ENCODE results near the gene KCNV2.

The KCNV2 gene

GRCh38 chr9:2717385-2717784 is at the start of gene KCNV2:
Gene KCNV2, plus strand, starts transcription at chr9:2717510. Its CDS starts 230 bp downstream, at chr9:2717740.
- no peaks in the 10 kb centered on the region for H3F3A ChIP-seq (ENCODE audit: insufficient read depth, low read length)
- no peak within 1 kb of the TSS for H3K9ac ChIP-seq (ENCODE audit: low read length)
- no peaks in the 10 kb centered on the region for H4K20me1 ChIP-seq (ENCODE audit: insufficient read depth, low read length)
- TF ChIP-seq EZH2 (optimal IDR thresholded peaks at IDR 0.05; ENCODE audit: low read depth, low read length) (no peak), EZH2phosphoT487 (IDR thresholded peaks at IDR 0.05; ENCODE audit: low read length) (no peak)
- TF ChIP-seq, protein P1, sequence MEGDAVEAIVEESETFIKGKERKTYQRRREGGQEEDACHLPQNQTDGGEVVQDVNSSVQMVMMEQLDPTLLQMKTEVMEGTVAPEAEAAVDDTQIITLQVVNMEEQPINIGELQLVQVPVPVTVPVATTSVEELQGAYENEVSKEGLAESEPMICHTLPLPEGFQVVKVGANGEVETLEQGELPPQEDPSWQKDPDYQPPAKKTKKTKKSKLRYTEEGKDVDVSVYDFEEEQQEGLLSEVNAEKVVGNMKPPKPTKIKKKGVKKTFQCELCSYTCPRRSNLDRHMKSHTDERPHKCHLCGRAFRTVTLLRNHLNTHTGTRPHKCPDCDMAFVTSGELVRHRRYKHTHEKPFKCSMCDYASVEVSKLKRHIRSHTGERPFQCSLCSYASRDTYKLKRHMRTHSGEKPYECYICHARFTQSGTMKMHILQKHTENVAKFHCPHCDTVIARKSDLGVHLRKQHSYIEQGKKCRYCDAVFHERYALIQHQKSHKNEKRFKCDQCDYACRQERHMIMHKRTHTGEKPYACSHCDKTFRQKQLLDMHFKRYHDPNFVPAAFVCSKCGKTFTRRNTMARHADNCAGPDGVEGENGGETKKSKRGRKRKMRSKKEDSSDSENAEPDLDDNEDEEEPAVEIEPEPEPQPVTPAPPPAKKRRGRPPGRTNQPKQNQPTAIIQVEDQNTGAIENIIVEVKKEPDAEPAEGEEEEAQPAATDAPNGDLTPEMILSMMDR (IDR thresholded peaks at IDR 0.05; ENCODE audit: low read length) = no peak
- no peak for DNase-seq
- H3K27me3 ChIP-seq (replicated peaks; ENCODE audit: insufficient read depth, low read length) = no peaks in the 10 kb centered on the region
- H3K9me2 ChIP-seq (replicated peaks; ENCODE audit: insufficient read depth, low read length) = no peaks in the 10 kb centered on the region
- H3K79me2 ChIP-seq (ENCODE audit: low read length) = no peaks in the 10 kb centered on the region
- H3K9me3 ChIP-seq (replicated peaks; ENCODE audit: insufficient read depth, low read length) = no peaks in the 10 kb centered on the region
- H3K4me1 ChIP-seq (ENCODE audit: low read length) = no peaks in the 10 kb centered on the region
- no peak within 1 kb of the TSS for H3K27ac ChIP-seq (ENCODE audit: low read length)
- no peak within 1 kb of the TSS for H3K4me3 ChIP-seq (ENCODE audit: low read length)
- H3K36me3 ChIP-seq (replicated peaks; ENCODE audit: insufficient read depth, low read length) = 0 out of 2 replicates have a peak, but pooled peaks cover 4% of the 10 kb centered on the region
- H3K4me2 ChIP-seq (ENCODE audit: low read depth, low read length) = no peak within 1 kb of the TSS
- H2AFZ ChIP-seq (ENCODE audit: low read length) = no peak within 1 kb of the TSS

DNA sequence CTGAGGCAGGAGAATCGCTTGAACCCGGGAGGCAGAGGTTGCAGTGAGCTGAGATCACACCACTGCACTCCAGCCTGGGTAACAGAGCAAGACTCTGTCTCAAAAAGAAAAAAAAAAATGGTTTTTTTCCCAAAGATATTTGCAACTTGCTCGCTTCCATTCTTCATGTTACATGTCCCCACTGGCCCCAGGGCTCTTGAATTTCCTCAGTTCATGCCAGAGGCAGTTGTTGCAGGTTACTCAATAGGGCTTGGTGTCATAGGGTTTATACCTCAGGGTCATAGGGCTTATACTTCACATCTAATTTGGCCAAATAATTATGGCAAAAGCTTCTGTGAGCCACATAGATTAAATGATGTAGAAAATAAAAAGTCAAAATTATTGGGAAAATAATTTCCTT is 44.1 kb upstream of the KCNV2 start:
- H3K36me3 ChIP-seq (replicated peaks; ENCODE audit: insufficient read depth, low read length) = no peaks in the 10 kb centered on the region
- no peak overlapping the region for H3K4me2 ChIP-seq (ENCODE audit: low read depth, low read length)
- DNase-seq = no peak
- H3K9me3 ChIP-seq (replicated peaks; ENCODE audit: insufficient read depth, low read length) = no peaks in the 10 kb centered on the region
- H3K9ac ChIP-seq (ENCODE audit: low read length) = no peak overlapping the region
- no peak for TF ChIP-seq EZH2phosphoT487 (IDR thresholded peaks at IDR 0.05; ENCODE audit: low read length)
- no peak overlapping the region for H2AFZ ChIP-seq (ENCODE audit: low read length)
- no peaks in the 10 kb centered on the region for H3K9me2 ChIP-seq (replicated peaks; ENCODE audit: insufficient read depth, low read length)
- H3K4me3 ChIP-seq (ENCODE audit: low read length) = no peak overlapping the region
- no peaks in the 10 kb centered on the region for H3K4me1 ChIP-seq (ENCODE audit: low read length)
- no peaks in the 10 kb centered on the region for H3F3A ChIP-seq (ENCODE audit: insufficient read depth, low read length)
- H3K27ac ChIP-seq (ENCODE audit: low read length) = no peak overlapping the region
- H4K20me1 ChIP-seq (ENCODE audit: insufficient read depth, low read length) = no peaks in the 10 kb centered on the region
- H3K27me3 ChIP-seq (replicated peaks; ENCODE audit: insufficient read depth, low read length) = no peaks in the 10 kb centered on the region
- no peaks in the 10 kb centered on the region for H3K79me2 ChIP-seq (ENCODE audit: low read length)

DNA sequence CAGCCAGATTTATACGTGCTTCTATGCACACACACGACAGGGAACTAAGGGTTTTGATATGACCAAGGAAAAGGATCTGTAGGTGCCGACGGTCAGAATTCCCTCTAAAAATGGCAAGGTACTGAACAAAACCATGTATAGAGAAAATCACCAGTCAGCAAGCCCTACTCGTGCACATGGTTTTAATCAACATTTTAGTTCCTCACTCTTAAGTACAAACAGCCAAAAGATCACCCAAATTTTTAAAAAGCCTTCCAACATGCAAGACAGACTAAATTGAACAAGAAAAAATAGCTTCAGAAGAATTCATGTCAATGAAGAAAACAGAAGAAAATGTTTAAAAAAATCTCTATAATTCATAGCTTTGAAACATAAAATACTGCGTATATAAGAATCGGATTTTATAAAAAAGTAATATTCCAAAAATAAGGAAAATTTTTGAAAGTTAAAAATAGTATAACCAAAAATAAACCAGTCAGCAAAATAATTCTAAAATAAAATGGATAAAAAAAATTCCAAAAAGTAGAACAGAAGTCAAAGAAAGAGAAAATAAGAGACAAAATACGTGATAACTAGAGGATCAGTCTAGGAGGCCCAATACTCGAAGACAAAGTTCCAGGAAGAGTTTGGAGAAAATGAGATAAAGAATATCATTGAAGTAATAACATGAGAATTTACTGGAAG is 43.0 kb upstream of the KCNV2 start:
- Histone ChIP-seq H3K9me2 (replicated peaks; ENCODE audit: insufficient read depth, low read length) (no peaks in the 10 kb centered on the region), H2AFZ (ENCODE audit: low read length) (no peak overlapping the region), H3K9ac (ENCODE audit: low read length) (no peak overlapping the region), H3K79me2 (ENCODE audit: low read length) (no peaks in the 10 kb centered on the region), H3K4me1 (ENCODE audit: low read length) (no peaks in the 10 kb centered on the region), H3K9me3 (replicated peaks; ENCODE audit: insufficient read depth, low read length) (no peaks in the 10 kb centered on the region), H3K36me3 (replicated peaks; ENCODE audit: insufficient read depth, low read length) (no peaks in the 10 kb centered on the region), H3F3A (ENCODE audit: insufficient read depth, low read length) (no peaks in the 10 kb centered on the region), H3K4me2 (ENCODE audit: low read depth, low read length) (no peak overlapping the region), H3K27me3 (replicated peaks; ENCODE audit: insufficient read depth, low read length) (no peaks in the 10 kb centered on the region), H3K4me3 (ENCODE audit: low read length) (no peak overlapping the region), H4K20me1 (ENCODE audit: insufficient read depth, low read length) (no peaks in the 10 kb centered on the region), H3K27ac (ENCODE audit: low read length) (no peak overlapping the region)
- TF ChIP-seq, protein P1 (IDR thresholded peaks at IDR 0.05; ENCODE audit: low read length) = no peak
- TF ChIP-seq EZH2phosphoT487 (IDR thresholded peaks at IDR 0.05; ENCODE audit: low read length) (no peak), EZH2 (optimal IDR thresholded peaks at IDR 0.05; ENCODE audit: low read depth, low read length) (no peak)
- DNase-seq = no peak

- H3K9ac ChIP-seq (ENCODE audit: low read length) = no peak overlapping the region
- no peak for TF ChIP-seq EZH2phosphoT487 (IDR thresholded peaks at IDR 0.05; ENCODE audit: low read length)
- no peak for TF ChIP-seq EZH2 (optimal IDR thresholded peaks at IDR 0.05; ENCODE audit: low read depth, low read length)
- TF ChIP-seq, protein P1 (IDR thresholded peaks at IDR 0.05; ENCODE audit: low read length) = no peak
- H3K27ac ChIP-seq (ENCODE audit: low read length) = no peak overlapping the region
- H2AFZ ChIP-seq (ENCODE audit: low read length) = no peak overlapping the region
- no peak overlapping the region for H3K4me2 ChIP-seq (ENCODE audit: low read depth, low read length)
- no peaks in the 10 kb centered on the region for H4K20me1 ChIP-seq (ENCODE audit: insufficient read depth, low read length)
- H3F3A ChIP-seq (ENCODE audit: insufficient read depth, low read length) = no peaks in the 10 kb centered on the region
- H3K4me3 ChIP-seq (ENCODE audit: low read length) = no peak overlapping the region
- H3K9me3 ChIP-seq (replicated peaks; ENCODE audit: insufficient read depth, low read length) = no peaks in the 10 kb centered on the region
- H3K4me1 ChIP-seq (ENCODE audit: low read length) = no peaks in the 10 kb centered on the region
- no peak for DNase-seq
- H3K79me2 ChIP-seq (ENCODE audit: low read length) = no peaks in the 10 kb centered on the region
- no peaks in the 10 kb centered on the region for H3K9me2 ChIP-seq (replicated peaks; ENCODE audit: insufficient read depth, low read length)
- H3K27me3 ChIP-seq (replicated peaks; ENCODE audit: insufficient read depth, low read length) = no peaks in the 10 kb centered on the region
- H3K36me3 ChIP-seq (replicated peaks; ENCODE audit: insufficient read depth, low read length) = no peaks in the 10 kb centered on the region
Observed at GRCh38 chr9:2675834-2676233, 41.5 kb upstream of the KCNV2 start.
